HG02678 (cell line): ENCODE measurements around the gene GSTT2.
"Not testable (repeated sequence)": the region's sequence is repeated elsewhere in the genome, so short reads cannot be mapped to it uniquely, and the experiment has no call there.

ENCODE experiments used
- ATAC-seq: cut with Tn5 transposase; IDR thresholded peaks from one replicate; pipeline ENCODE4 v1.9.1; 2021; ENCODE audit warnings: mild to moderate bottlenecking, moderate library complexity; ENCODE audit not compliant: unreplicated experiment

Gene GSTT2

GRCh38 chr22:23974345-23974744 is 5.6 kb upstream of the GSTT2 start, which contains the start of gene DDT:
TSS of gene DDT (minus strand) at chr22:23974441. CDS start at chr22:23974414, 27 bp downstream.
- ATAC-seq = peak; percentile 95

- not testable (repeated sequence) for ATAC-seq
Observed at GRCh38 chr22:23974836-23975352, 5.0 kb upstream of the GSTT2 start.

DNA sequence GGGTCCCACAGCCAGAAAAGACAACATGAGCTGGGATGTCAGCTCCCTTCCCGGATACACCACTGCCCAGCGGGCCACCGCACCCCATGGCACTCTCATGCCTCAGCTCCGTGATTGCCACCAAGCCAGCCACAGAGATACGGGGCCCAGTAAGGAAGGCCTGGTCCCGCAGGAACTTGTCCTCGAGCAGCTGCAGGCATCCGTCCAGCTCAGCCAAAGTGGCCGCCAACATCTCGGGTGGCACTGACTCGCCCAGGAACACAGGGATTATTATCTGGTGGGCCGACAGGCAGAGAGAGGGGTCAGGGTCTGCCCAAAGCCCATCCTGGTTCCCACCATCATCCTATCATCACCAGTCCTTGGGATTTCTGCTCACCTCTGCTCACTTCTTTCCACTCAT is 2.6 kb upstream of the GSTT2 start:
- not testable (repeated sequence) for ATAC-seq

DNA sequence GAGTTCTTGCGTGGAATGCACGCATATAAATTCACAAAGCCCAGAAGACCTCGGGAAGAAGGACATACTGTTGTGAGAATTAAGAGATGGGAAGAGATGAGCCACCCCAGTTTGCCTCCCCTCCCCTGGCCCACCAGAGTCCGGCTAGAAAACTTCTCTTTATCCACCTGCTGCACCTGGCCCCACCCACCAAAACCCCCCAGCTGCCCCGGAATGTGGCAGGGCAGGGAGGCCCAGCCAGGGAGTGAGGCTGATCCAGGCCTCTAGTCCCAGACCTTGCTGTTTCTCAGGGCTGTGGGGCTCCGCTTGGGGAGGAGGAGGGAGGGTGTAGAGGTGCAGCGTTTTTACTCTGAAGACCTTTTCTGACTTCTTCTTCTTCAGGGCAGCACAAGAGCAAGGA is 633 bp downstream of the GSTT2 start:
- ATAC-seq = not testable (repeated sequence)

GRCh38 chr22:23984430-23984829 is 4.5 kb downstream of the GSTT2 start:
- no peak for ATAC-seq

DNA sequence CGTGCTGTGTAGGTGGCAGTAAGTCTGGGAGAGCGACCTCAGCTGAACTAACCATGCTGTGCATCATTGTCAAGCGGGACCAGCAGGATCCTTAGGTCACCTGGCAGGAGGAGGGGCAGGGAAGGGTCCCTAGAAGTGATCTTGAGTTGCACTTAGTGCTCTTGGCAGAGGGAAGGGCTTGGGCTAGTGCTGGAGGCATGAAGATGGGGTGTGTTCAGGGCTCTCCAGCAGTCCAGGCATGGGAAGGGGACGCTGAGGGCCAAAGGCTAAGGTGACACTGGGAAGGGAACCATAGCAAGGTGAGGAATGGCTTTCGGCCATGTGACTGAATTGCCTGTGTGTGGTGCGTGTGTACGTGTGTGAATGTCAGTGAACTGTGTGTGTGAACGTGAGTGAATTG is 6.2 kb downstream of the GSTT2 start:
- not testable (repeated sequence) for ATAC-seq

DNA sequence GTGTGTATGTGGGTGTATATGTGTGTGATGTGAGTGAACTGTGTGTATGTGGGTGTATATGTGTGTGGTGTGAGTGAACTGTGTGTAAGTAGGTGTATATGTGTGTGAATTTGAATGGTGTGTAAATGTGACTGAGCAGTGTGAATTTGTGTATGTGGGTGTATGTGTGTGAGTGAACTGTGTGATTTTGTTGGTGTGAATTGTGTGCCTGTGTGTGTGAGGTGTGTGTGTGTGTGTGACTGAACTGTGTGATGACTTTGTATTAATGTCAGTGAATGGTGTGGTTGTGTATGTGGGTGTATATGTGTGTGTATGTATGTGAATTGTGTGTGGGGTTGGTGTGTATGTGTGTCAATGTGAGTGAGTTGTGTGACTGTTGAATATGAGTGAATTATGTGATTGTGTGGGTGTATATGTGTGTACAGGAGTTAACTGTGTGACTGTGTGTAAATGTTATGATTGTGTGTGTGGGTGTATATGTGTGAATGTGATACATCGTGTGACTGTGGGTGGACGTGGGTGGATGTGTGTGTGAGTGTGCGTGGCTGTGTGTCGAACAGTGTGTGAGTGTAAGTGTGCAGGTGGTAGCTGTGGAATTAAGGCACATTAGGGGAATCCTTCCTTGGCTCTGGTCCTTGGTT is 6.7 kb downstream of the GSTT2 start:
- ATAC-seq = not testable (repeated sequence)

DNA sequence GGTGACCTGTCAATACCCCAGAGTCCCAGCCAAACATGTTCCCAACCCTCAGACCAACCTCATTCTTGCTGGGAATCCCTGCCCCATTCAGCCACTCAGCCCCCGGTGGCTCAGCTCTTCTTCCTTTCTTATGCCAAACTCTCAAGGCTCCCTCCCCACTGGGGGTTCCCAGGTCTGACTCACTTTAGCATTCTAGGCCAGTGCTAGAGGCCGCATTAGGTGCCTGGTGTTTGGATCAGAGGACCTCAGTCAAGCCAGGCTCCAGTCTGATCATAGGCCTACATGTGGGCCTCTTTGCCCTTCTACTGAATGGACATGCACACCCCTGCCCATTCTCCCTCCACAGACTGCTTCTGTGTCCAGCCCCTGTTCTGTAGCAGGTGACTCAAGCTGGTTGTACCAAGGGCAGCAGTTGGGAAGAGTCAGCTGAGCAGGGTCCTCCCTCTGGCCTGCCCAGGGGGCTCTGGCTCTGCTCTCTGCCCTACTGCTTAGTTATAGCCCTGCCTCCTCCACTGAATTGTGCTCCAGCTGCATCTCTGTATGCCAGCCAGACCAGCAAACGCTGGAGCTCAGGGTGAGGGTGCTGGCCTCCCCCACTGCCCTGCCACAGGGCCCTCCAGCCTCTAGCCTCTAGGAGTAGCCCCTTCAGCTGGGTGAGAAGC is 9.8 kb downstream of the GSTT2 start:
- not testable (repeated sequence) for ATAC-seq

- not testable (repeated sequence) for ATAC-seq
Observed at GRCh38 chr22:23993080-23993479, 13.1 kb downstream of the GSTT2 start.

DNA sequence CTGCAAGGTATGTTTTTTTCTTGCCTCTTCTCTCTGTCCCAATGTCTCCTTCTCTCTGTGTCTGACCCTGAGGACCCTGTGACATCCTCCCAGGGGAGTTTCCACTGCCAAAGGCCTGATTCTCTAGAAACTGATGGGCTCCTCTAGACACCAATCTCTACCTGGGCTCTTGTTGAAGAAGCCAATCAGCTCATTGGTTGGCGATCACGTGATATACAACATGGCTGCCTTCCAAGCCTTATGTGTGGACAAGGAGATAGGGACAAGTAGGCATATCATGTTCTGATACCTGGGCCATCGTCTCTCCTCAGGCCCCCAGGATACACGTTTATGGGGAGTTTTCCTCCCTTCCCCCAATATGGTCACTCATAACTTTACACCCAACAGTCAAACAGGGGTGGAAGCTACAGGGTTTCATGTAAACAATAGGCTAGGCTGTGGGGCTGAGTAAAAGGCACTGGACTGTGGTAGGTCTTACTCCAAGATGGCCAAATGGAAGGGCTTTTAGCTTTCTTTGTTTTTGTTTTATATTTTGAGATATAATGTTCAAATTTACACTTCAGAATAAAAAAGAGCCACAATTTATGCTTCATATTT is 13.7 kb downstream of the GSTT2 start:
- ATAC-seq = not testable (repeated sequence)

GRCh38 chr22:23997092-23997491 is 17.2 kb downstream of the GSTT2 start:
- ATAC-seq = no peak

GRCh38 chr22:23999779-24000178 is 19.8 kb downstream of the GSTT2 start:
- not testable (repeated sequence) for ATAC-seq

DNA sequence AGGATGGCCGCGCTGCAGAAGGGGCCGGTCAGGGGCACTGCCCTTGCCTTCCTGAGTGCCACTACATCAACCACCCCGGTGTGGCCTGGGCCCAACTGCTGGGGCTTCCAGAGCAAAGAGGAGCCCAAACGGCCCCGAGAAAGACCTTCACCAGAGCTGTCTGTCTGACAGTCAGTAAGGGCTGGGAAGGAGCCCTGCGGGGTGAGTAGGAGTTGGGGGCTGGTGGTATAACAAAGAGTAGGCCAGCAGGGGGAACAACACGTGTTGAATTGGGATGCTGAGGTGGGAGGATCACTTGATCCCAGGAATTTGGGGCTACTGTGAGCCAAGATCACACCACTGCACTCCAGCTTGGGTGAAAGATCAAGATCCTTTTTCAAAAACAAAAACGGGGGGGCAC is 21.4 kb downstream of the GSTT2 start:
- no peak for ATAC-seq

GRCh38 chr22:24002272-24002671 is 22.3 kb downstream of the GSTT2 start:
- no peak for ATAC-seq

DNA sequence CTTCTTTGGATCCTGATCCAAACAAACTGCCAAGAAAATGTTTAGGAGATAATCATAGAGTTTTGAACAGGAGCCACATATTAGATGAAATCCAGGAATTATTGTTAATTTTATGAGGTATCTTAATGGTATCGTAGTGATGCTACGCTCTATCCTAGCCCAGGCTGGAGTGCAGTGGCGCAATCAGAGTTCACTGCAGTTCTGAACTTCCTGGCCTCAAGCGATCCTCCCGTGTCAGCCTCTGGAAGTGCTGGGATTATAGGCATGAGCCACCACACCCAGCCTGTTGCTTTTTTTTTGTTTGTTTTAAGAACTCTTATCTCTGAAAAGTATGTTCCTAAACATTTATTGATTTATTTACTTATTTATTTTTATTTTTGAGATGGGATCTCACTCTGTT is 22.9 kb downstream of the GSTT2 start:
- no peak for ATAC-seq

GRCh38 chr22:24003887-24004286 is 24.0 kb downstream of the GSTT2 start:
- no peak for ATAC-seq

DNA sequence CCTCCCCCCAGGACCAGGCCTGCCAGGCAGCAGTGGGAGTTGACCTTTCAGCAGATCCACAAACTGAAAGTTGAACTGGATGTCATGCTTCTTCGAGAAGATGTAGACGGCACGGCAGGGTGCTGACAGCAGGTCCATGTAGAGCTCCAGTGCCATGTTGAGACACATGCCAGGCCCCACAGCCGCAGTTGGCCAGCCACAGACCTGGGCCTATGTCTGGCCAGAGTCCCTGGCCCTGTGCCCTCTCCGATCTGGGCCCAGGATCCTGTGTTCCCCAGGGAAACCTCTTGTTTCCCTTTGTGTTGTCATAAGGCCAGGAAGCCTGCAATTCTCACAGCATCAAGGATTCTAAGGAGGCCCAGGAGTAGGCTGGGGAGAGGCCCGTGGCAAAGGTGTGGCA is 25.3 kb downstream of the GSTT2 start, which contains the start of gene GSTT4:
GSTT4 (minus strand) TSS at position 253 of the 400 bp plus-strand sequence; CDS start at position 156, 97 bp downstream.
- no peak for ATAC-seq

- no peak for ATAC-seq
Observed at GRCh38 chr22:24006207-24006913, 26.4 kb downstream of the GSTT2 start.

DNA sequence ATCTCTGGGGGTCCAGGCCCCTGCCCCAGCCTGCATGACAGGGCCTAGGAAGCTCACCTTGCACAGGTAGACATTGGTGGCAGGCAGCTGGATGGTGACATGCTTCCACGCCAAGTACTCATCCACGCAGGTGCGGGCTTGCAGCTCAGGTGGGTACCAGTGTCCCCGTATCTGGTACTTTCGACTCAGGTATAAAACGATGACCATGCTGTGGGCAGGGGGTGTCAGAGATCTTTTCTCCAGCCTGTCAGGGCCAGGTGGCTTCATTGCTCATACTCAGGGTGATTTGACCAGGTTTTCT is 26.9 kb downstream of the GSTT2 start:
- no peak for ATAC-seq

- no peak for ATAC-seq
Observed at GRCh38 chr22:24007253-24008021, 27.5 kb downstream of the GSTT2 start.

DNA sequence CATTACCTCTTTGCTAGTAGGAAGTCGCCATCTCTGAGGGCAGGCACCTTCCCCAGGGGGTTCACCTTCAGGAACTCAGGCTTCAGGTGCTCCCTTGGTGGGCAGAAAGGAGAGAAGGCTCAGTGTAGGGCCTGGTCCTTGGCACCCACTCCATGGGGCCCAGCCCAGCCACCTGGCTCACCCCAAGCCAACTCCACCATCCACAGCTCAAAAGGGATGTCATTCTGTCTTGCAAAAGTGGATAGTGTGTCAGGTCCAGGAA is 28.0 kb downstream of the GSTT2 start:
- ATAC-seq = no peak
